NCI-H446 treated with DMSO at 0.1 percent for 48 hours (cell line): ENCODE measurements around the gene C6orf89.
"Not testable (repeated sequence)": the region's sequence is repeated elsewhere in the genome, so short reads cannot be mapped to it uniquely, and the experiment has no call there.

Experiments
- DNase-seq: peaks from one replicate; lab custom pipeline; 2025; lab: John Stamatoyannopoulos, UW

The C6orf89 gene

GRCh38 chr6:36947570-36948351 lies 62.0 kb downstream of the C6orf89 start:
- no peak for DNase-seq

- DNase-seq, result not testable (repeated sequence)
These were observed 63.3 kb downstream of the C6orf89 start for GRCh38 chr6:36949076-36949475.

- no peak for DNase-seq
These were observed 63.9 kb downstream of the C6orf89 start for GRCh38 chr6:36949636-36950035.

GRCh38 chr6:36953931-36954261 lies 68.1 kb downstream of the C6orf89 start:
- no peak for DNase-seq

GRCh38 chr6:36954262-36954931 lies 68.6 kb downstream of the C6orf89 start, which contains the start of gene PI16:
PI16 (plus strand) TSS chr6:36954738; CDS start chr6:36954761, 23 bp downstream.
- DNase-seq, result no peak

- no peak for DNase-seq
These were observed 69.4 kb downstream of the C6orf89 start for GRCh38 chr6:36955136-36955535.

- no peak for DNase-seq
These were observed 70.1 kb downstream of the C6orf89 start for GRCh38 chr6:36955671-36956445.

GRCh38 chr6:36956446-36956820 lies 70.7 kb downstream of the C6orf89 start:
- DNase-seq, result no peak

GRCh38 chr6:36957773-36958271 lies 72.1 kb downstream of the C6orf89 start:
- no peak for DNase-seq

- no peak for DNase-seq
These were observed 73.2 kb downstream of the C6orf89 start for GRCh38 chr6:36958775-36959554.

- DNase-seq, result no peak
These were observed 74.0 kb downstream of the C6orf89 start for GRCh38 chr6:36959555-36960250.

GRCh38 chr6:36961441-36962435 lies 76.0 kb downstream of the C6orf89 start:
- DNase-seq, result no peak

GRCh38 chr6:36962874-36963273 lies 77.1 kb downstream of the C6orf89 start:
- DNase-seq, result peak; percentile 12

GRCh38 chr6:36963451-36964290 lies 77.9 kb downstream of the C6orf89 start:
- DNase-seq, result no peak

GRCh38 chr6:36964349-36964748 lies 78.6 kb downstream of the C6orf89 start:
- no peak for DNase-seq

GRCh38 chr6:36964908-36965307 lies 79.2 kb downstream of the C6orf89 start:
- DNase-seq, result no peak

- DNase-seq, result no peak
These were observed 81.5 kb downstream of the C6orf89 start for GRCh38 chr6:36967301-36967700.

- DNase-seq, result no peak
These were observed 82.0 kb downstream of the C6orf89 start for GRCh38 chr6:36967757-36968156.
